GM18907 (cell line): ENCODE data around the gene ART1.
"Not testable (repeated sequence)": the region's sequence is repeated elsewhere in the genome, so short reads cannot be mapped to it uniquely, and the experiment has no call there.

Experiments used
- ATAC-seq: cut with Tn5 transposase; IDR thresholded peaks from one replicate; pipeline ENCODE4 v1.9.1; 2021; ENCODE audit warnings: mild to moderate bottlenecking, moderate library complexity; ENCODE audit not compliant: unreplicated experiment

ART1 gene

DNA sequence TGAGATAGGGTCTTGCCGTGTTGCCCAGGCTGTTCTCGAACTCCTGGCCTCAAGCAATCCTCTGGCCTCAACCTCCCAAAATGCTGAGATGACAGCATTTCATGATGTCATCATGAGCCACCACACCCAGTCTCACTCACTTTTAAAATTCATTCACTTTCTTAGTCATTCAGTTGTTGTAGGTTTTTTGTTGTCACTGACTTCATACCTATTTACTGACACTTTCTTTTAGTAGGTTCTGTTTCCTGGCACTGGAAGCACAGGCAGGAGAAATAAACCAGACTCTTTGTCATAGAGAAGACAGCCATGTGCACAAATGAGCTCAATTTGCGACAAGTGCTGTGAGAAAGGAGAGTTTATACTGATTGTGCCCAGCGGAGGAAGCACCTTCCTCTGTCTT is 13.6 kb upstream of the ART1 start:
- no peak for ATAC-seq

GRCh38 chr11:3632070-3632660 is 12.8 kb upstream of the ART1 start:
- ATAC-seq, result no peak

- ATAC-seq, result no peak
These were observed 9.1 kb upstream of the ART1 start for GRCh38 chr11:3635641-3636375.

DNA sequence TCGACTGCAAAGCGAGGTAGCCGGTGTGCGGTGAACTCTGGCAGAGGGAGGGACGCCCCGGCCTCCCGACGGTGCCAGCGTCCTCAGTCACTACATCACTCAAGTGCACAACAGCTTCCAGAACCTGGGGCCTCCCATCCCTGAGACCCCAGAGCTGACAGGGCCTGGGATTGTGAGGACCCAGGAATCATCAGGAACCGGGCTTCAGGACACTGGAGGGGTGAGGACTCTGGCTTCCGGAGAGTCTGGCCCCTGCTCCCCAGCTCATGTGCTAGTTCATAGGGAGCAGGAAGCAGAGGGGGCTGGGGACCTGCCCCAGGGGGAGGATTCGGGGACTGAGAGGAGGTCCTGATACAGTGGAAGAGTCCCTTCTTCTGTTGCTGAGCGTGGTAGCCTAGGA is 7.7 kb upstream of the ART1 start:
- no peak for ATAC-seq

- no peak for ATAC-seq
These were observed 6.4 kb upstream of the ART1 start for GRCh38 chr11:3638513-3638912.

- ATAC-seq, result no peak
These were observed 5.1 kb upstream of the ART1 start for GRCh38 chr11:3639841-3640240.

GRCh38 chr11:3641191-3641590 is 3.7 kb upstream of the ART1 start:
- ATAC-seq, result no peak

GRCh38 chr11:3641701-3642070 is 3.2 kb upstream of the ART1 start, which contains the start of gene ART5:
TSS of gene ART5 (minus strand) at chr11:3641992. CDS start at chr11:3641862, 130 bp downstream.
- ATAC-seq, result no peak

DNA sequence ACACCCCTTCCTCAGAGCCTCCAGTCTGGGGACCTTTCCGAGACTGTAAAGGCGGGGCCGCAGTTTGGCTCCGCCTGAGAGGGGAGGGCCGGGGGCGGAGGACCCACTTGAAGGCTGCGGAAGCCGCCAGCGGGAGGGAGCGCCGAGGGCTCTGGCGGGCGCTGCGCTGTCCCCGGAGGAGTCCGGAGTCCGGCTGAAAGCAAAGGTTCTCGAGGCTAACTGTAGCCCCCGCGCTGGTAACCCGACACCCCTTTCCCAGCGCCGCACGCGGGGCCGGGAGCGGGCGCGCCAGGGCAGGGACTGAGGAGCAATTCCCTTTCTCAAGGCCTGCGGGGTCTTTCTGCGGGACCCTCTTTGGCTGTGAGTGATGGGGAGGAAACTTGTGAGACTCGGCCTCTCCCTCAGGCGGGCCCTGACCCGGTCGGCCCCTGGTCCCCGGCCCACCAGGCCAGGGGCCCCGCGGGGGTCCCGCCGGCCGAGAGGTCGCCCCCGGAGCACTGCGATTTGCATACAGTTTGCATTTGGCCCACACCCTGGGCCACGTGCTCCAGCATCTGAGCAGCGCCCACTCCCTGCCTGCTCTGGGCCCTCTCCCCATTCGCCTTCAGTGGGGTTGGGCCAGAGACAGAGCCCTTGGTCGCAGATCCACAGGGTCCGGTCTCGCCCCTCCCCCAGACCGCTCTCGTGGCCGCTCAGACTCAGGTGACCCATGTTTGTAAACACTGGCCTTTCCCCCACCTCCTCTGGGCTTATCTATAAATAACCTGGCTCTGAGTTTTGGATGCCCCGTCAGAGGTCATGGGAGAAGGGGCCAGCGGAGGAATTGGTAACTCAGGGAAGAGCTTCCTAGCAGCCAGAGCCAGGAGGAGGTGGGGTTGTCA is 2.6 kb upstream of the ART1 start:
- ATAC-seq, result no peak

GRCh38 chr11:3643102-3643546 is 1.8 kb upstream of the ART1 start:
- ATAC-seq, result not testable (repeated sequence)

DNA sequence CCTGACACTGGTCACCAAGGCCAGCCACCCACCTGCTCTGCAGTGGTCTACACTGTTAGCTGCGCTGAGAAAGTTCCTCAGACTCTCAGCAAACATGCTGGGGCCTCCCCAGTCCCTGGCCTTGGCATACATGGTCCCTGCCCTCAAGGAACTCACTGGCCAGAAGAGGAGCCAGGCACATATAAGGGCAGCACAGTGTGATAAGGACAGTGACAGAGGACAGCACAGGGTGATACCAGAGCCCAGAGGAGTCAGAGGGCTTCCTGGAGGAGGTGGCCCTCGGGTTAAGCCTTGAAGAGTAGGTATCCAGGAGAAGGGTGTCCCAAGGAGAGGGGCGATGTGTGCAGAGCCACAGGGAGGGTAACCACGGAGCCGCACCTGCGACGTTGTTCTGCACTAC is 624 bp downstream of the ART1 start:
- no peak for ATAC-seq

DNA sequence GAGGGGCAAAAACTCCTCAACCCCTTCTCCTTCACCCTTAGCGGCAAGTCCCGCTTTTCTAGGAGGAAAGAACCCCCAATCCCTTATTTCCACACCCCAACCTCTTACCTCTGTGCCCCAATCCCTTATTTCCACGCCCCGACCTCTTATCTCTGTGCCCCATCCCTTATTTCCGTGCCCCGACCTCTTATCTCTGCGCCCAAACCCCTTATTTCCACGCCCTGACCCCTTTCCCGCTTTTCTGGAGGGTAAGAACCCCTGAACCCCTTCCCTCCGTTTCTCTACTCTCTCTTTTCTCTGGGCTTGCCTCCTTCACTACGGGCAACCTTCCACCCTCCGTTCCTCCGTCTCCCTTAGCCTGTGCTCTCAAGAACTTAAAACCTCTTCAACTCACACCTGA is 3.9 kb downstream of the ART1 start:
- ATAC-seq, result not testable (repeated sequence)

DNA sequence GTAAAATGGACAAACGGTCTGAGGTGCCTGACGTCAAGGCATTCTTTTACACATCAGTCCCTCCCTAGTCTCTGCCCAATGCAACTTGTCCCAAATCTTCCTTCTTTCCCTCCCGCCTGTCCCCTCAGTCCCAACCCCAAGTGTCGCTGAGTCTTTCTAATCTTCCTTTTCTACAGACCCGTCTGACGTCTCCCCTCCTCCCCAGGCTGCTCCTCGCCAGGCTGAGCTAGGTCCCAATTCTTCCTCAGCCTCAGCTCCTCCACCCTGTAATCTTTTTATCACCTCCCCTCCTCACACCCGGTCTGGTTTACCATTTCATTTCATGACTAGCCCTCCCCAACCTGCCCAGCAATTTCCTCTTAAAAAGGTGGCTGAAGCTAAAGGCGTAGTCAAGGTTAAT is 4.4 kb downstream of the ART1 start:
- ATAC-seq, result not testable (repeated sequence)

DNA sequence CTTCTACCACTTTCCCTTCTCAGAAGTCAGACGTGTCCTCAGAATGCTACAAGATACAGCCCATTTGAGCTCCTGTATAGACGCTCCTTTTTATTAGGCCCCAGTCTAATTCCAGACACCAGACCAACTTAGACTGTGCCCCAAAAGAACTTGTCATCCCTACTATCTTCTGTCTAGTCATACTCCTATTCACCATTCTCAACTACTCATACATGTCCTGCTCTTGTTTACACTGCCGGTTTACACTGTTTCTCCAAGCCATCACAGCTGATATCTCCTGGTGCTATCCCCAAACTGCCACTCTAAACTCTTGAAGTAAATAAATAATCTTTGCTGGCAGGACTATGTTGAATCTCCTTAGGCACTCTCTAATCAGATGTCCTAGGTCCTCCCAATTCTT is 7.6 kb downstream of the ART1 start:
- ATAC-seq, result not testable (repeated sequence)

- no peak for ATAC-seq
These were observed 10.6 kb downstream of the ART1 start for GRCh38 chr11:3655547-3655946.

- ATAC-seq, result not testable (repeated sequence)
These were observed 12.4 kb downstream of the ART1 start for GRCh38 chr11:3657331-3657730.

DNA sequence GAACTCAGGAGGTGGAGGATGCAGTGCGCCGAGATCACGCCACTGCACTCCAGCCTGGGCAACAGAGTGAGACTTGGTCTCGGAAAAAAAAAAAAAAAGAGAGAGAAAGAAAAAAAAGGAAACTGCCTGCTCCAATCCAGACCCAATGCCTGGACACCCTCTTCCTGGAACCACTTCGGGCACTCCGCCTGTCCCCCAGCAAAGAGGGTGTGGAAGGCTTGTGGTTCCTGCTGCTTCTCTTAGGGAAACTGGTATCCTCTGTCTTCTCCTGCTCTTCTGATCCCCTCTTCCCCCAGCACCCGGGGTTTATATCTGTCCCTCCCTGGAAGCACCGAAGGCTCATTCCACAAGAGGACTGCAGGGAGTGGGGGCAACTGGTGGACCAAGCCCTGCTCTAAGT is 13.3 kb downstream of the ART1 start:
- no peak for ATAC-seq

GRCh38 chr11:3659595-3660515 is 14.9 kb downstream of the ART1 start:
- no peak for ATAC-seq

GRCh38 chr11:3660960-3661359 is 16.0 kb downstream of the ART1 start:
- ATAC-seq, result no peak

DNA sequence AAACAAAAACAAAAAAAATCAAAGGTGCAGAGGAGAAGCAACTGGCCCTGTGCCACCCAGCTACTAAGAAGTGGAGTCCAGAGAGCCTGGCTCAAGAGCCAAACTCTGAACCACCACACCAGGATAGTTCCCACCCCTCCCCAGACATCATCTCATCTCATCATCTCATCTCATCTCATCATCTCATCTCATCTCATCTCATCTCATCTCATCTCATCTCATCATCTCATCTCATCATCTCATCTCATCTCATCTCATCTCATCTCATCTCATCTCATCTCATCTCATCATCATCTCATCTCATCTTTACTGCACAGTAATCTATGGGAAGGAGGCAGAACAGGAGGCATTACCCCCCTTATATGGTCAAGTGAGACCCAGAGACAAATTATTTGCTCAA is 17.9 kb downstream of the ART1 start:
- ATAC-seq, result no peak
